Retinal pigment epithelial cell (primary cell): ENCODE results near the gene NEXMIF.
"Not testable (repeated sequence)": the region's sequence is repeated elsewhere in the genome, so short reads cannot be mapped to it uniquely, and the experiment has no call there.

Experiments used
- DNase-seq: peaks from one replicate; pipeline ENCODE4 v3.0.0-alpha.2; 2010; ENCODE audit warnings: low read depth
- H3K4me3 ChIP-seq: 2 replicates; pipeline ENCODE4 v1.5.1; 2011; ENCODE audit warnings: mild to moderate bottlenecking, low read length, control low read depth, moderate library complexity
- CTCF ChIP-seq: conservative IDR thresholded peaks from 2 replicates; pipeline ENCODE4 v1.5.1; 2011; ENCODE audit warnings: low read depth, low read length, control low read depth, inconsistent platforms

Gene NEXMIF

GRCh38 chrX:74925225-74926088 lies at the start of gene NEXMIF:
Gene NEXMIF (minus strand): TSS chrX:74925452.
- DNase-seq: no peak
- peak; percentile 34 for TF ChIP-seq CTCF
- H3K4me3 ChIP-seq: peak within 1 kb of the TSS; percentile 34

GRCh38 chrX:74961962-74962361 lies 36.7 kb upstream of the NEXMIF start:
- not testable (repeated sequence) for DNase-seq

GRCh38 chrX:74949717-74950116 lies 24.5 kb upstream of the NEXMIF start:
- no peak overlapping the region for H3K4me3 ChIP-seq
- DNase-seq: no peak
- TF ChIP-seq CTCF: no peak

More at GRCh38 chrX:74961962-74962361, 36.7 kb upstream of the NEXMIF start:
- not testable (repeated sequence) for H3K4me3 ChIP-seq

- no peak overlapping the region for H3K4me3 ChIP-seq
- DNase-seq: no peak
- no peak for TF ChIP-seq CTCF
Observed at GRCh38 chrX:74940414-74940813, 15.2 kb upstream of the NEXMIF start.

GRCh38 chrX:74931214-74931613 lies 6.0 kb upstream of the NEXMIF start:
- DNase-seq: no peak
- TF ChIP-seq CTCF: no peak
- H3K4me3 ChIP-seq: no peak overlapping the region

- no peak for TF ChIP-seq CTCF
- DNase-seq: no peak
- H3K4me3 ChIP-seq: peak overlapping the region; percentile 34
Observed at GRCh38 chrX:74924449-74925224, 615 bp downstream of the NEXMIF start.

- no peak for TF ChIP-seq CTCF
- no peak overlapping the region for H3K4me3 ChIP-seq
- DNase-seq: no peak
Observed at GRCh38 chrX:74923942-74924448, 1.3 kb downstream of the NEXMIF start.
